Cardiac septum (tissue), 1 donor: ENCODE data around the gene TIMM44. TPM values are rescaled to one million over a fixed set of nuclear protein-coding genes. Genes with fewer than 3 reads are reported as not detected.
"Not testable (repeated sequence)": the region's sequence is repeated elsewhere in the genome, so short reads cannot be mapped to it uniquely, and the experiment has no call there.

Experiments
- DNase-seq: peaks from one replicate; pipeline ENCODE4 v3.0.0-alpha.2; 2020; ENCODE audit warnings: low spot score
- intact Hi-C: fragments of 100-400 bp; cut with DNase I; formaldehyde crosslinking; loops from one replicate; pipeline ENCODE4 v1.14.0; 2022
- total RNA-seq: library from RNA; stranded (reverse); fragmentation: NEBNext Ultra II Directional; extraction: Animal tissue kit (Norgen Biotek cat#: 25700); gene quantifications from one replicate; pipeline ENCODE4 v1.2.1, GENCODE V29; 2021
- donor health status: DM: no; HTN: no; CAD: no.

Gene TIMM44
- total RNA-seq, 1 donor from 2014 or later: 82.6 TPM

- intact Hi-C loops: no loop called here
- DNase-seq: no peak
Measured at GRCh38 chr19:7907122-7907521, 36.3 kb downstream of the TIMM44 start.

GRCh38 chr19:7905859-7906258 is 37.6 kb downstream of the TIMM44 start:
- intact Hi-C loops: loop anchor here (2.0 kb wide), 1 partner anchor 15 kb away; the partner anchor contains the start of gene SNAPC2
- no peak for DNase-seq

- DNase-seq: no peak
Measured at GRCh38 chr19:7905268-7905667, 38.2 kb downstream of the TIMM44 start.

GRCh38 chr19:7904074-7905020 is 39.1 kb downstream of the TIMM44 start:
- DNase-seq: no peak
- intact Hi-C loops: loop anchor here (2.0 to 5.0 kb wide), 2 partner anchors 16 to 72 kb away; partner anchors contain the start of genes EVI5L and SNAPC2

More at GRCh38 chr19:7905268-7905667, 38.2 kb downstream of the TIMM44 start:
- intact Hi-C loops: loop anchor here (2.0 kb wide), 1 partner anchor 16 kb away; the partner anchor contains the start of gene SNAPC2

GRCh38 chr19:7903244-7904073 is 40.0 kb downstream of the TIMM44 start, which contains the start of gene MAP2K7:
TSS of gene MAP2K7 (plus strand) at chr19:7903877. CDS start at chr19:7903945, 68 bp downstream.
- DNase-seq: peak; percentile 100
- intact Hi-C loops: loop anchor here (2.0 to 5.0 kb wide), 2 partner anchors 17 to 71 kb away; partner anchors contain the start of genes EVI5L and SNAPC2

GRCh38 chr19:7902796-7903243 is 40.6 kb downstream of the TIMM44 start:
- DNase-seq: no peak
- intact Hi-C loops: loop anchor here (5.0 kb wide), 1 partner anchor 71 kb away; the partner anchor contains the start of gene EVI5L

GRCh38 chr19:7901337-7901736 is 42.1 kb downstream of the TIMM44 start:
- intact Hi-C loops: loop anchor here (5.0 kb wide), 1 partner anchor 69 kb away; the partner anchor contains the start of gene EVI5L

GRCh38 chr19:7900931-7901330 is 42.5 kb downstream of the TIMM44 start:
- intact Hi-C loops: loop anchor here (5.0 kb wide), 1 partner anchor 69 kb away; the partner anchor contains the start of gene EVI5L
- no peak for DNase-seq

More at GRCh38 chr19:7901337-7901736, 42.1 kb downstream of the TIMM44 start:
- DNase-seq: no peak

- intact Hi-C loops: loop anchor here (5.0 kb wide), 1 partner anchor 68 kb away; the partner anchor contains the start of gene EVI5L
- no peak for DNase-seq
Measured at GRCh38 chr19:7900401-7900870, 43.0 kb downstream of the TIMM44 start.

GRCh38 chr19:7899751-7900378 is 43.6 kb downstream of the TIMM44 start:
- intact Hi-C loops: loop anchor here (5.0 kb wide), 1 partner anchor 68 kb away; the partner anchor contains the start of gene EVI5L

GRCh38 chr19:7898967-7899366 is 44.5 kb downstream of the TIMM44 start:
- no peak for DNase-seq
- intact Hi-C loops: no loop called here

More at GRCh38 chr19:7899751-7900378, 43.6 kb downstream of the TIMM44 start:
- no peak for DNase-seq

GRCh38 chr19:7897292-7897691 is 46.2 kb downstream of the TIMM44 start:
- intact Hi-C loops: no loop called here
- DNase-seq: no peak

- no peak for DNase-seq
- intact Hi-C loops: no loop called here
Measured at GRCh38 chr19:7895565-7895964, 47.9 kb downstream of the TIMM44 start.

GRCh38 chr19:7894612-7895309 is 48.7 kb downstream of the TIMM44 start:
- no peak for DNase-seq
- intact Hi-C loops: no loop called here

- intact Hi-C loops, DNase-seq: not testable (repeated sequence)
Measured at GRCh38 chr19:7893362-7894101, 49.9 kb downstream of the TIMM44 start.

- DNase-seq: no peak
- intact Hi-C loops: no loop called here
Measured at GRCh38 chr19:7888826-7889217, 54.6 kb downstream of the TIMM44 start.

- intact Hi-C loops: no loop called here
- no peak for DNase-seq
Measured at GRCh38 chr19:7888145-7888825, 55.2 kb downstream of the TIMM44 start, which contains the start of gene LRRC8E. TSS of gene LRRC8E (plus strand) at chr19:7888510. CDS start at chr19:7895604, 7,094 bp downstream.
